T47D (cell line): ENCODE results near the gene TMEM108.

Experiments
- DNase-seq, 2 experiments: peaks; one replicate each; pipeline versions ENCODE4 v3.0.0 to v3.0.0-alpha.2; 2011 to 2012; ENCODE audit warnings: low read depth in 1 of 2, low spot score in 1 of 2
- JUND ChIP-seq: IDR thresholded peaks from 2 replicates; pipeline ENCODE4 v1.6.1; 2012; ENCODE audit warnings: low read depth
- in situ Hi-C: cut with HindIII; loops from 2 replicates; pipeline ENCODE4 v1.10.0; 2016; ENCODE audit warnings: low sequenced_read_pairs, low pct_unique_long_range_greater_than_20kb

TMEM108 gene

GRCh38 chr3:133413161-133414020, 375.2 kb downstream of the TMEM108 start:
- in situ Hi-C loops = no loop called here
- TF ChIP-seq JUND = no peak
- peak in 1 of 2 experiments; percentile 61 for DNase-seq

- TF ChIP-seq JUND = no peak
- in situ Hi-C loops = no loop called here
- DNase-seq = no peak
Measured at GRCh38 chr3:133414021-133414392, 375.8 kb downstream of the TMEM108 start.

GRCh38 chr3:133418361-133418760, 380.2 kb downstream of the TMEM108 start:
- no peak for DNase-seq
- in situ Hi-C loops = no loop called here
- TF ChIP-seq JUND = no peak

- TF ChIP-seq JUND = no peak
- in situ Hi-C loops = no loop called here
- DNase-seq = no peak
Measured at GRCh38 chr3:133419151-133419909, 381.1 kb downstream of the TMEM108 start.

- no peak for TF ChIP-seq JUND
- DNase-seq = peak in 1 of 2 experiments; percentile 60
- in situ Hi-C loops = no loop called here
Measured at GRCh38 chr3:133424937-133425869, 387.0 kb downstream of the TMEM108 start.

GRCh38 chr3:133425898-133426297, 387.7 kb downstream of the TMEM108 start:
- DNase-seq = no peak
- in situ Hi-C loops = no loop called here
- TF ChIP-seq JUND = no peak

- no peak for TF ChIP-seq JUND
- in situ Hi-C loops = no loop called here
- DNase-seq = no peak
Measured at GRCh38 chr3:133426721-133427120, 388.5 kb downstream of the TMEM108 start.

GRCh38 chr3:133428552-133428951, 390.4 kb downstream of the TMEM108 start:
- in situ Hi-C loops = no loop called here
- TF ChIP-seq JUND = no peak; the same call in 1 of the 2 replicates
- peak; percentile 51 to 95 for DNase-seq

- in situ Hi-C loops = no loop called here
- no peak for DNase-seq
- no peak for TF ChIP-seq JUND
Measured at GRCh38 chr3:133429063-133429462, 390.9 kb downstream of the TMEM108 start.

GRCh38 chr3:133439563-133439962, 401.4 kb downstream of the TMEM108 start:
- DNase-seq = no peak
- in situ Hi-C loops = no loop called here
- no peak for TF ChIP-seq JUND

- in situ Hi-C loops = no loop called here
- TF ChIP-seq JUND = no peak
Measured at GRCh38 chr3:133440652-133441051, 402.5 kb downstream of the TMEM108 start.

GRCh38 chr3:133441867-133442270, 403.7 kb downstream of the TMEM108 start:
- TF ChIP-seq JUND = no peak
- DNase-seq = no peak
- in situ Hi-C loops = no loop called here

More at GRCh38 chr3:133440652-133441051, 402.5 kb downstream of the TMEM108 start:
- DNase-seq = no peak

- no peak for DNase-seq
- in situ Hi-C loops = no loop called here
- no peak for TF ChIP-seq JUND
Measured at GRCh38 chr3:133442518-133442917, 404.3 kb downstream of the TMEM108 start.
